ENCODE measurements around the gene DIPK1C. TPM values are rescaled to one million over a fixed set of nuclear protein-coding genes. Genes with fewer than 3 reads are reported as not detected.

The DIPK1C gene
- total and polyA plus RNA-seq, 2 of the 4 experiments (the other 2 are of a cell fraction), result not detected

DNA sequence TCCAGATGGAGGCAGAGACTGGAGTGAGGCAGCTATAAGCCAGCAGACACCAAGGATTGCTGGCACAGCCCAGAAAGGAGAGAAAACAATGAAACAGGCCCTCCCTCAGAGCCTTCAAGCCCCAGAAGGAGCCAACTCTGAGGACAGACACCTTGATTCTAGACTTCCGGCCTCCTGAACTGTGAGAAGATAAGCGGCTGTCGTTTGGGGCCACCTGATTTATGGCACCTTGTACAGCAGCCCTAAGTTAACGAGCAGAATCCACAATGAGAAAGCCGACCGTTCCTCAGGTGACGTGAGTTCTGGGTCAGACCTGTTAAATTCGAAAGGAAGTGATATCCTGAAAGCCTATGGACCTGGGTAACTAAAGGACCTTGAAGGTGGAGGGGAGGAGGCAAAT, 31.8 kb upstream of the DIPK1C start:
- H3K18ac ChIP-seq (ENCODE audit: low read depth, low read length), result no peak overlapping the region
- DNase-seq, result no peak
- no peaks in the 10 kb centered on the region for H3K79me1 ChIP-seq (ENCODE audit: low read depth in 1 of 2, low read length in 2 of 2)
- no peaks in the 10 kb centered on the region for H3K4me1 ChIP-seq (ENCODE audit: control insufficient read depth, insufficient read depth, low read length)
- H4K91ac ChIP-seq (ENCODE audit: insufficient read depth, low read depth, low read length), result no peak overlapping the region
- no peaks in the 10 kb centered on the region for H3K36me3 ChIP-seq (ENCODE audit: control insufficient read depth, insufficient read depth, low read length)
- no peak overlapping the region for H2AK9ac ChIP-seq (replicated peaks; ENCODE audit: low read depth, low read length, poor library complexity)
- no peaks in the 10 kb centered on the region for H4K20me1 ChIP-seq (ENCODE audit: insufficient read depth, low read length)
- in situ Hi-C loops (cut with MboI; ENCODE audit: low sequenced_read_pairs), result no loop called here
- H3K4me3 ChIP-seq (ENCODE audit: insufficient read depth, low read depth, low read length), result no peak overlapping the region
- H3K9me3 ChIP-seq (ENCODE audit: control insufficient read depth, insufficient read depth, low read length), result peaks cover 3% of the 10 kb centered on the region; the same call in 1 of the 2 replicates
- H4K8ac ChIP-seq (ENCODE audit: low read depth in 2 of 2, low read length in 2 of 2), result no peak overlapping the region
- no peak overlapping the region for H3K27ac ChIP-seq (ENCODE audit: insufficient read depth, low read length)
- no TSS peak for BruUV-seq (replicated peaks)
- H3K23ac ChIP-seq (ENCODE audit: low read depth, low read length), result no peak overlapping the region
- no peak overlapping the region for H4K5ac ChIP-seq (ENCODE audit: low read depth, low read length)
- ChIA-PET CTCF (interaction anchor here (0.5 to 0.8 kb wide), 2 partner anchors 135 to 1845 kb away, joined by 3 read pairs; no protein-coding TSS in a partner anchor), POLR2A (ENCODE audit: unreplicated experiment) (interaction anchor here (0.6 kb wide), 1 partner anchor 724 kb away, joined by 3 read pairs; no protein-coding TSS in a partner anchor)
- 78% methylated on average over 7 of the region's 8 CpGs; no CpG with 5 or more reads in 1 of the 2 experiments for WGBS, 2 experiments (ENCODE audit: extremely low coverage in 2 of 2, insufficient read length in 1 of 2)
- no peak overlapping the region for H2BK20ac ChIP-seq (ENCODE audit: low read depth, low read length)
- H3K4me2 ChIP-seq (ENCODE audit: low read depth, low read length), result no peak overlapping the region
- no peak overlapping the region for H3K14ac ChIP-seq (replicated peaks; ENCODE audit: low read depth, low read length)
- dilution Hi-C loops (cut with HindIII; ENCODE audit: low sequenced_read_pairs, unreplicated experiment), result no loop called here
- H3K56ac ChIP-seq (ENCODE audit: extremely low read depth, insufficient read depth, low read length), result no peak overlapping the region
- H2BK15ac ChIP-seq (ENCODE audit: low read depth, low read length), result no peak overlapping the region
- H2AK5ac ChIP-seq (ENCODE audit: low read depth, low read length), result no peak overlapping the region
- intact Hi-C loops (cut with micrococcal nuclease), result no loop called here
- H2AFZ ChIP-seq (replicated peaks; ENCODE audit: low read length, poor library complexity), result no peak overlapping the region
- no peak overlapping the region for H2BK120ac ChIP-seq (ENCODE audit: low read depth, low read length)
- H2BK5ac ChIP-seq (ENCODE audit: low read depth, low read length, poor library complexity, severe bottlenecking), result no peak overlapping the region
- no peak overlapping the region for H3K4ac ChIP-seq (ENCODE audit: low read depth, low read length)
- peaks cover 17% of the 10 kb centered on the region for H3K27me3 ChIP-seq (ENCODE audit: control insufficient read depth, insufficient read depth, low read length)
- H3K9me1 ChIP-seq (ENCODE audit: insufficient read depth, low read length), result no peaks in the 10 kb centered on the region
- TF ChIP-seq MAZ (IDR thresholded peaks at IDR 0.05; ENCODE audit: borderline replicate concordance, low read depth, low read length), result no peak
- no peak for TF ChIP-seq RAD21 (IDR thresholded peaks at IDR 0.05; ENCODE audit: low read length)
- no peak for TF ChIP-seq SMC3 (IDR thresholded peaks at IDR 0.05; ENCODE audit: low read depth, low read length)
- TF ChIP-seq, protein P1, sequence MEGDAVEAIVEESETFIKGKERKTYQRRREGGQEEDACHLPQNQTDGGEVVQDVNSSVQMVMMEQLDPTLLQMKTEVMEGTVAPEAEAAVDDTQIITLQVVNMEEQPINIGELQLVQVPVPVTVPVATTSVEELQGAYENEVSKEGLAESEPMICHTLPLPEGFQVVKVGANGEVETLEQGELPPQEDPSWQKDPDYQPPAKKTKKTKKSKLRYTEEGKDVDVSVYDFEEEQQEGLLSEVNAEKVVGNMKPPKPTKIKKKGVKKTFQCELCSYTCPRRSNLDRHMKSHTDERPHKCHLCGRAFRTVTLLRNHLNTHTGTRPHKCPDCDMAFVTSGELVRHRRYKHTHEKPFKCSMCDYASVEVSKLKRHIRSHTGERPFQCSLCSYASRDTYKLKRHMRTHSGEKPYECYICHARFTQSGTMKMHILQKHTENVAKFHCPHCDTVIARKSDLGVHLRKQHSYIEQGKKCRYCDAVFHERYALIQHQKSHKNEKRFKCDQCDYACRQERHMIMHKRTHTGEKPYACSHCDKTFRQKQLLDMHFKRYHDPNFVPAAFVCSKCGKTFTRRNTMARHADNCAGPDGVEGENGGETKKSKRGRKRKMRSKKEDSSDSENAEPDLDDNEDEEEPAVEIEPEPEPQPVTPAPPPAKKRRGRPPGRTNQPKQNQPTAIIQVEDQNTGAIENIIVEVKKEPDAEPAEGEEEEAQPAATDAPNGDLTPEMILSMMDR (conservative IDR thresholded peaks at IDR 0.05; ENCODE audit: low read depth, low read length), result no peak
- TF ChIP-seq NFE2L2 (IDR thresholded peaks at IDR 0.05; ENCODE audit: low read depth, low read length), result no peak
- TF ChIP-seq, protein P2, sequence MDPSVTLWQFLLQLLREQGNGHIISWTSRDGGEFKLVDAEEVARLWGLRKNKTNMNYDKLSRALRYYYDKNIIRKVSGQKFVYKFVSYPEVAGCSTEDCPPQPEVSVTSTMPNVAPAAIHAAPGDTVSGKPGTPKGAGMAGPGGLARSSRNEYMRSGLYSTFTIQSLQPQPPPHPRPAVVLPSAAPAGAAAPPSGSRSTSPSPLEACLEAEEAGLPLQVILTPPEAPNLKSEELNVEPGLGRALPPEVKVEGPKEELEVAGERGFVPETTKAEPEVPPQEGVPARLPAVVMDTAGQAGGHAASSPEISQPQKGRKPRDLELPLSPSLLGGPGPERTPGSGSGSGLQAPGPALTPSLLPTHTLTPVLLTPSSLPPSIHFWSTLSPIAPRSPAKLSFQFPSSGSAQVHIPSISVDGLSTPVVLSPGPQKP (IDR thresholded peaks at IDR 0.05; ENCODE audit: borderline replicate concordance, low read depth, low read length), result no peak
- TF ChIP-seq MXI1 (IDR thresholded peaks at IDR 0.05; ENCODE audit: borderline replicate concordance, low read depth, low read length), result no peak
- TF ChIP-seq RFX5 (IDR thresholded peaks at IDR 0.05; ENCODE audit: low read depth, low read length), result no peak
- TF ChIP-seq RCOR1 (IDR thresholded peaks at IDR 0.05; ENCODE audit: insufficient replicate concordance, low read length), result no peak
- TF ChIP-seq, protein P3, sequence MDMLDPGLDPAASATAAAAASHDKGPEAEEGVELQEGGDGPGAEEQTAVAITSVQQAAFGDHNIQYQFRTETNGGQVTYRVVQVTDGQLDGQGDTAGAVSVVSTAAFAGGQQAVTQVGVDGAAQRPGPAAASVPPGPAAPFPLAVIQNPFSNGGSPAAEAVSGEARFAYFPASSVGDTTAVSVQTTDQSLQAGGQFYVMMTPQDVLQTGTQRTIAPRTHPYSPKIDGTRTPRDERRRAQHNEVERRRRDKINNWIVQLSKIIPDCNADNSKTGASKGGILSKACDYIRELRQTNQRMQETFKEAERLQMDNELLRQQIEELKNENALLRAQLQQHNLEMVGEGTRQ (IDR thresholded peaks at IDR 0.05; ENCODE audit: low read depth, low read length), result no peak
- TF ChIP-seq MAFK (IDR thresholded peaks at IDR 0.05; ENCODE audit: low read depth, low read length), result no peak
- TF ChIP-seq BHLHE40 (IDR thresholded peaks at IDR 0.05; ENCODE audit: low read depth, low read length), result no peak
- TF ChIP-seq CHD1 (IDR thresholded peaks at IDR 0.05; ENCODE audit: low read depth, low read length), result no peak
- TF ChIP-seq FOS (IDR thresholded peaks at IDR 0.05; ENCODE audit: low read depth, low read length), result no peak
- TF ChIP-seq POLR2A (IDR thresholded peaks at IDR 0.05; ENCODE audit: low read depth, low read length), result no peak
- no peak for TF ChIP-seq CEBPB (IDR thresholded peaks at IDR 0.05; ENCODE audit: low read depth, low read length)
- H3K9ac ChIP-seq (ENCODE audit: low read depth, low read length), result no peak overlapping the region
- no peak for ATAC-seq (ENCODE audit: low read depth)

All from IMR-90 (cell line).